GM12874 (cell line): ENCODE data around the gene IFNL3.

Experiments used
- TF ChIP-seq, protein P1 (sequence below): IDR thresholded peaks from 2 replicates; pipeline ENCODE4 v1.5.1; 2011; ENCODE audit warnings: low read depth, mild to moderate bottlenecking, control low read depth, low read length, moderate library complexity; ENCODE audit not compliant: insufficient read depth

Gene IFNL3

DNA sequence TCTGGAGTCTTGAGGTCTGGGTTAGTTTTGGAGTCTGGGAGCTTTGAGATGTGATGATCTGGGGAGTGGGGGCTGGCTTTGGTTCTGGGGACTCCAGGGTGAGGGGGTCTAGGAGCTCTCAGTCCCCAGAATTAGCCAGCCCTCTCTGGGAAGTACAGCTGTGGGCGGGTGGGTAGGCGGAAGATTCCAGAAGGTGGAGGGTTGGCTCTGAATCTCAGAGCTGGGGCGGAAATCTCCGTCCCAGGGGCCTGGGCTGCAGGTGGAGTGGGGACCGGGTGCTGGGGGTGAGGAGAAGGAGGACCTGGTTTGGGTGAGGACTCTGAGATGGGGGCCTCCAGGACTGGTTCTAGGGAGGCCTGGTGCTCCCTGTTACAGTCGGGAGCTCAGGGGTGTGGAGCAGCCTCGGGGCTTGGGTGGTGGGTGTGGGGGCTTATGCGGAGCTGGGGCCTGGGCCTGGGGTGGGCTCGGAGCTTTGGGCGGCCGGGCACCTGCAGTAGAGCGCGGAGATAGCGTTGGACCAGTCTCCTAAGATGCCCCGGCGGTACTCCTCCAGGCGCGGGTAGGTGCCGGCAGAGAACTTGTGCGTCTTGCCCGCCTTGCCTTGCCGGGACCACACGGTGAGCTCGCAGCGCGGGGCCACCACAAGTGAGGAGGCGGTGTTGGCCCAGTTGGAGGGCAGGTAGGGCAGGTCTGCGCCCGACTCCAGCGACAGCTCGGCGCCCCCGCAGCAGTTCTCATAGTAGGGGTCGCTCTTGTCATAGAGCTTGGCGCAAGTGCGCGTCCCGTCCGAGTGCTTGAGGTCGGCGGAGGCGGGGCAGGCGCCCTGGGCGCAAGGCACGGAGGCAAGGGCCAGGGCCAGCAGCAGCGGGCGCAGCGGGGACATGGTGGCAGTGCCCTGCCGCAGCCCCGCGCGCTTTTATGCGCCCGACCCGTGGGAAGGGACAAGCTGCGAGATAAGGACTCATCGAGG is 41.1 kb downstream of the IFNL3 start, which contains the start of gene SYCN:
Gene SYCN, minus strand, starts transcription at position 892 of the 970 bp plus-strand sequence. Its CDS starts 9 bp downstream, at position 883.
- TF ChIP-seq, protein P1, sequence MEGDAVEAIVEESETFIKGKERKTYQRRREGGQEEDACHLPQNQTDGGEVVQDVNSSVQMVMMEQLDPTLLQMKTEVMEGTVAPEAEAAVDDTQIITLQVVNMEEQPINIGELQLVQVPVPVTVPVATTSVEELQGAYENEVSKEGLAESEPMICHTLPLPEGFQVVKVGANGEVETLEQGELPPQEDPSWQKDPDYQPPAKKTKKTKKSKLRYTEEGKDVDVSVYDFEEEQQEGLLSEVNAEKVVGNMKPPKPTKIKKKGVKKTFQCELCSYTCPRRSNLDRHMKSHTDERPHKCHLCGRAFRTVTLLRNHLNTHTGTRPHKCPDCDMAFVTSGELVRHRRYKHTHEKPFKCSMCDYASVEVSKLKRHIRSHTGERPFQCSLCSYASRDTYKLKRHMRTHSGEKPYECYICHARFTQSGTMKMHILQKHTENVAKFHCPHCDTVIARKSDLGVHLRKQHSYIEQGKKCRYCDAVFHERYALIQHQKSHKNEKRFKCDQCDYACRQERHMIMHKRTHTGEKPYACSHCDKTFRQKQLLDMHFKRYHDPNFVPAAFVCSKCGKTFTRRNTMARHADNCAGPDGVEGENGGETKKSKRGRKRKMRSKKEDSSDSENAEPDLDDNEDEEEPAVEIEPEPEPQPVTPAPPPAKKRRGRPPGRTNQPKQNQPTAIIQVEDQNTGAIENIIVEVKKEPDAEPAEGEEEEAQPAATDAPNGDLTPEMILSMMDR: no peak

- TF ChIP-seq, protein P1: no peak
Measured at GRCh38 chr19:39202998-39203355, 41.8 kb downstream of the IFNL3 start.

DNA sequence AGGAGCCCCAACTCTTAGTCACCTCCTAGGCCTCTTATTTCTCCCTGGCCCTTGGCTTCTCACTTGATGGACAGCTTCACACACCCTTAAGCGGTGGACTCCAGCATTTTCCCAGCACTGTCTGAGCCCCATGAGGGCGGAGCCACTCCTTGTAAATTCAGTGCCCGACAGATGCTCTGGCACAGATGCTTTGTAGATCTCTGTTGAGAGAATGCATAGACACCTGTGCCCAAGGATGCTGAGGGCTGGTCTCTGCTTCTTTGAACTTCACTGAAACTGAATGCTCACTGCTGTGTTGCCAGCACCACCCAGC is 44.0 kb downstream of the IFNL3 start:
- TF ChIP-seq, protein P1: no peak

GRCh38 chr19:39200066-39200802 is 44.6 kb downstream of the IFNL3 start:
- TF ChIP-seq, protein P1: no peak

DNA sequence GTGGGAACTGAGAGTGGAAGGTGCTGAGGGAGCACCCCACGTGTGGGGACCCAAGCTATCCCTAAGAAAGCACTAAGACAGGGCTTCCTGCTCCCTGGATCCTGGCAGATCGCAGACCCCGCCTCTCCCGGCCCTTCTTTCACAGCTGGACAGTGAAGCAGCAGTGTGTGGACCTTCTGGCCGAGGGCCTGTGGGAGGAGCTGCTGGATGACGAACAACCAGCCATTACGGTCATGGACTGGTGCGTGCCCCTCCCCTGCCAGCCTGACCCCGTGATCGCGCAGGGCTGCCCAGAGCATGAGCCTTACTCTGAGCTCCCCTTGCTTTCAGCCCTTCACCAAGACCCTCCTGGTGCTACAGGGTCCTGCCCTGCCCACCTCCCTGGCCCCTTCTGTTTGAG is 45.8 kb downstream of the IFNL3 start:
- TF ChIP-seq, protein P1: no peak

- TF ChIP-seq, protein P1: no peak
Measured at GRCh38 chr19:39197808-39198207, 47.0 kb downstream of the IFNL3 start.

DNA sequence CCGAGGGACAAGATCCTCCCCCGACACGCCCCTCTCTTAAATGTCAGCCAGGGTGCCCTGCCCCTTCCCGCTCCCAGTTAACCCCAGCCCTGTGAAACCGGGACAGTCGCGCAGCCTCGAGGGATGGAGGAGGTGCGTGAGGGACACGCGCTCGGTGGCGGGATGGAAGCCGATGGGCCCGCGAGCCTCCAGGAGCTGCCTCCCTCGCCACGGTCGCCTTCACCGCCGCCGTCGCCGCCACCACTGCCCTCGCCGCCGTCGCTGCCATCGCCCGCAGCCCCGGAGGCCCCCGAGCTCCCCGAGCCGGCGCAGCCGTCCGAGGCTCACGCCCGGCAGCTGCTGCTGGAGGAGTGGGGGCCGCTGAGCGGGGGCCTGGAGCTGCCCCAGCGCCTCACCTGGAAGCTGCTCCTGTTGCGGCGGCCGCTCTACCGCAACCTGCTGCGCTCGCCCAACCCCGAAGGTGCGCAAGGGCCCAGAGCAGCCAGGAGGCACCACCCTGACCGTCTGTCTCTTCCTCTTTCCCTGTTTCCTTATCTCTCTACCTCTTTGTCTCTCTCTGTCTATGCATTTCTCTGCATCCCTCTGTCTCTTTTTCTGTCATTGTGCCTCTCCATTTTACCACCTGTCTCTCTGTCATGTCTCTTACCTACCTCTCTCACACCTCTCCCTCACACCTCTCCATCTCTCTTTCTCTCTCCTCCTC is 47.8 kb downstream of the IFNL3 start, which contains the start of gene NCCRP1:
Gene NCCRP1, plus strand, starts transcription at position 105 of the 703 bp plus-strand sequence. Its CDS starts 19 bp downstream, at position 124.
- TF ChIP-seq, protein P1: no peak
